IPS DF 4.7 (cell line): ENCODE data around the gene CMYA5.
"Not testable (repeated sequence)": the region's sequence is repeated elsewhere in the genome, so short reads cannot be mapped to it uniquely, and the experiment has no call there.

Experiments used
- DNase-seq: peaks from one replicate; pipeline ENCODE4 v3.0.0-alpha.2; 2013; ENCODE audit warnings: low spot score; ENCODE audit errors: extremely low read depth

Gene CMYA5

DNA sequence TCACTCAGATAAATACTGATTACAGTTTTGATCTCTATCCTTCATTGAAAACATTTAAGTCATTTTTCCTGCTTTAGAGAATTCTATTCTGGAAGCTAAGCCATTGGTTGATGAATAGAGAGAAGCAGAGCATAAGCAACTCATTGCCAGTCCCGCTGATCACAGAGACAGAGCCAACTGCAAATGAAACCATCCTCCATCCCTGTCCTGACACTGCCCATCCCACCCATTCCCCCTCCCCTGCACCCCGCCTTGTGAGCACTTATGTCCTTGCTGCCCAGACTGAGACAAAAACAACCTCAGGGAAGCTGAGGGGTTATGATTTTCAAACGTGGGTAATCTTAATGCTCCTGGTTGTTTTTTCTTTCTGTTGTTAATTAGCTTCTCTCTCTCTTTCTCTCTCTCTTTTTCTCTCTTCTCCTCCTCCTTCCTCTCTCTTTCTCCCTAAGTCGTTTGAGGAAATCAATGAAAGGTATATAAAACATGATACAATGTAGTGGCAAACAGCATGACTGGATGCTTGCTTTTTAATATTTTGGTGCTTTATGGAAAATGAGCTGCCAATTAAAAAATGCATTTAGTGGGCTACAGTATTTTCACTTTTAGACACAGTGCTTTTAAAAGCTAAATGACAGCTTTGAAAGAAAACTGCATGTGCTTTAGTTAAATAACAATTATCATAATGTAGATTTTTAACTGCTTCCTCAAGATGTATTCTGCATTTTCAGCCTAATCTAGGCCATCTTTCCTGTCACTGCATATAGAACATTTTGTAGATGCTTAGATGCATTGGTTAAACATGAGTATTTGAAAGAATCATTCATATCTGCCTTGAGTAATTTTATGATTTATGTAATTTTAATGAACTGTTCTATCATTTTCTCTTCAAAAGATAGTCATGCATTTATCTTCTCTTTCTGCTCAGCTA, 57.3 kb downstream of the CMYA5 start:
- no peak for DNase-seq

- no peak for DNase-seq
These were observed 61.2 kb downstream of the CMYA5 start for GRCh38 chr5:79750611-79751510.

- no peak for DNase-seq
These were observed 63.5 kb downstream of the CMYA5 start for GRCh38 chr5:79753092-79753491.

DNA sequence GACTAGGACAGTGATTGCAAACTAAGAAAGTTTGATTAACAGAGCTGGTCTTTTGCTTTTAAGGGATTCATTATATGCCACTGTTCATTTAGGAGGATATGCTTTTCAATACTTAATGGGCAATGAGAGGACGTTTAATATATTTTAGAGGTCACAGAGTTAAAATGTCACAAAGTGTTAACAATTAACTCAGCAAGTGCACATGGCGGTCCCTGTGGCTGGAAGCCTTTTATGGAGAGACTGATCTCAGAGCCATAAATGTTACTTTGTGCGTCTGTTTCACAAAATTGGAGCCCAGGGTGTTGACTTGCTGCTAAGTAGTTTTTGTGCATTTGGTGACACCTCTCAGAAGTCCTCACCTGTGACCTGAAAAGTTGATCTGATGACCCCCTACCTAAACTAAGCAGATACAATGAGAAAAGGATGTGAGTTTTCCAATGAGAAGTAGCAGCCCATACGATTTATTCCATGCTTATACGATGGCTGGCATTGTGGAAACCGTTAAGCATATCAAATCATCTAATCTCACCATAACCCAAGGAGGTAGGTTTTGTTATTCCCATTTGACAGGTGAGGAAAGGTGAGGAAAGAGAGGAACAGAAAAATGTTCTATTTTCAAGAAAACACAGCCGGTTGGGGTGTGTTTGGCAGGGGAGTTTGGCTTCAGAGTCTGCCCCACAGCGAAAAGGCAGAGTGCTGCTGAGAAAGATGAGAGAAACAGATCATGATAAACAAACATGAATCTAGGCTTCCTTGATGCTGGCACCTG, 64.4 kb downstream of the CMYA5 start:
- no peak for DNase-seq

- DNase-seq, result no peak
These were observed 65.4 kb downstream of the CMYA5 start for GRCh38 chr5:79754865-79755555.

GRCh38 chr5:79756076-79756475, 66.4 kb downstream of the CMYA5 start:
- no peak for DNase-seq

DNA sequence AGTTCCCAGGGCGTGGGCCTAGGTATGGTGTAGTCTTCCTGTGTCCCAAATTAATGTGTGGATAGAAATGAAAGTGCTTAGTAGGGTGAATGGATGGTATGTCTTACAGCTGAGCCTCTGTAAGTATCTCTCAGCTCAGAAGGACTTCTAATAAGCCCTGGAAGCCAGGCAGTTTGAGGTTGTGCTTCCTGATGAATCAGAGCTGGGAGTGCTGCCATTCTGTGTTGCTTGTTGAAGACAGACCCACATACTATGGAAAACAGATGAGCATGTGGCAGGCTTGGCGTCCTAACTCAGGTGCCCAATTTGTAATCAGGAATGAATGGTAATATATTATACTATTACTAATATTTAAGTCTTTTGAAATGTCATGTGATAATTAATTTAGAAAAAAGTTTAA, 69.8 kb downstream of the CMYA5 start:
- no peak for DNase-seq

DNA sequence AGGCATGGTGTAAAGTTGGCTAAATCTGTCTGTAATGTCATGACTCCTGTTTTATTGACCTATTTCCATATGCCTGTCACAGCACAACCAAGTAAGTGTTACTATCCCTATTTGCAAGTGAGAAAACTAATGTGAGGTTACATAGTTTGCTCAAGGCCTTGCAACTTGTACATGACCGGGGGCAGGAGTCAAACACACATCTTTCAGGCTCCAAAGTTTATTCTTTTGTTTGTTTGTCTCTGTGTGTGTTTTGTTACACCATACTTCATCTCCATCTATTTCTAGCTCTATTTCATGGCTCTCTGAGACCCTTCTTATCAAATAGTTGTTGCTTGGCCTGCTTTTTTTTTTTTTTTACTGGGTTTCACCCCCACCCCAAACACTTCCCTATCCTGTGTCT, 70.2 kb downstream of the CMYA5 start:
- DNase-seq, result no peak

DNA sequence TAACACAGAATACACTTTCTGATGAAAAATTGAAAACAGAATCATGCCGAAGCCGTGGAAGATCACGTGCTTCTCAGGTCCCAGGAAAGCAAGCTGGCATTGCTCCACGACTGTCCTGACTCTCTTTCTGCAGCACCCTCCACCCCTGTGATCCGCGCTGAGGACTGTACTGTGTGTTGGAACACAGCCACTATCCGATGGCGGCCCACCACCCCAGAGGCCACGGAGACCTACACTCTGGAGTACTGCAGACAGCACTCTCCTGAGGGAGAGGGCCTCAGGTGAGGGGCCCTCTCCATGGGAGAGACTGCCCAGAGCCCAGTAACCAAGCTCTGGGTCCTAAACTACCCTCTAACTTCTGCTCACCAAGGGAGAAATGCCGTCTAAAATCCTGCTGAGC, 73.3 kb downstream of the CMYA5 start:
- DNase-seq, result no peak

GRCh38 chr5:79764147-79764546, 74.5 kb downstream of the CMYA5 start:
- not testable (repeated sequence) for DNase-seq

DNA sequence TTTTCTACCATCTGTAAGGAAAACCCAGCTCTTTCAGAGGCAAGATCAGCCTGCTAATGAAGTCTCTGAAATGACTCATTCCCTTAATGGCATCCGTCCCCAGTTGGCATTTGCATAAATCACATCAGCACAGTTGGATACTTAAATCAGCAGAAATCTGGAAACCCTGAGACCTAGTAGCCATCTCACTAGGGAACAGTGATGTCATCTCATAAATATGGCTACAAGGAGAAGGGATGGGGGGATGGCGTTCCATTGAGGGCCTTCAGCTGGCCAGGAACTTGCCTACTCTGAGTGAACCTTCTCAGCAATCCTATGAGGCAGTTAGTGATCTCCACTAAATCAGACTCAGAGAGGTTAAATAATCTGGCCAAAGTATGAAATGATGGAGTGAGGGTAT, 81.8 kb downstream of the CMYA5 start:
- peak; percentile 14 for DNase-seq

GRCh38 chr5:79772651-79773050, 83.0 kb downstream of the CMYA5 start:
- no peak for DNase-seq

- DNase-seq, result no peak
These were observed 84.0 kb downstream of the CMYA5 start for GRCh38 chr5:79773612-79774011.

GRCh38 chr5:79774171-79774854, 84.7 kb downstream of the CMYA5 start:
- peak; percentile 66 for DNase-seq

DNA sequence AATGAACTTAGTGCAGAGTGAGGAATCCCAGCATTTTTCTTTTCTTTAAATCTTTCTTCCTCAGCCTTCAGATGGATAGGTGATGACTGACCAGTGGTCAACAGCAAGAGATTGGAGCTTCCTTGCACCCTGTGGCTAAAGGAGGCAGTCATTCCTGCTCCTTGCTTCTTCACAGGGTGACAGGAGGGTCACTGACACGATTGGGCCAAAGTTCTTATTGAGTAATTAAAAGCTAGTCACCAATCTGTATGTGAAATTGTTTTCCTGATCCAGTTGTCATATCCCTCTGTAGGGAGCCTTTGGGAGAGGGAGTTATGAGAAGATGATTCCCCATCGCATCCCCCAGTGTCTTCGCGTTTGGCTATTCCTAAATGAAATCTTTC, 85.2 kb downstream of the CMYA5 start:
- DNase-seq, result no peak

DNA sequence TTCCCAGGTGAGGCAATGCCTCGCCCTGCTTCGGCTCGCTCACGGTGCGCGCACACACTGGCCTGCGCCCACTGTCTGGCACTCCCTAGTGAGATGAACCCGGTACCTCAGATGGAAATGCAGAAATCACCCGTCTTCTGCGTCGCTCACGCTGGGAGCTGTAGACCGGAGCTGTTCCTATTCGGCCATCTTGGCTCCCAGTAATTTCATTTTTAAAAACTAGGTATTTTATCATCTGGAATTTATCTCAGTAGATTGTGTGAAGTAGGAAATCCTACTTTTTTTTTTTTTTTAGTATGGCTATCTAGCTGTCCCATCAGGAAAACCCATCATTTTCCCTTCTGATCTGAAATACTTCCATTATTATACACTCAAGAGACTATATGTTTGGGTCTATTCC, 95.1 kb downstream of the CMYA5 start:
- DNase-seq, result not testable (repeated sequence)

DNA sequence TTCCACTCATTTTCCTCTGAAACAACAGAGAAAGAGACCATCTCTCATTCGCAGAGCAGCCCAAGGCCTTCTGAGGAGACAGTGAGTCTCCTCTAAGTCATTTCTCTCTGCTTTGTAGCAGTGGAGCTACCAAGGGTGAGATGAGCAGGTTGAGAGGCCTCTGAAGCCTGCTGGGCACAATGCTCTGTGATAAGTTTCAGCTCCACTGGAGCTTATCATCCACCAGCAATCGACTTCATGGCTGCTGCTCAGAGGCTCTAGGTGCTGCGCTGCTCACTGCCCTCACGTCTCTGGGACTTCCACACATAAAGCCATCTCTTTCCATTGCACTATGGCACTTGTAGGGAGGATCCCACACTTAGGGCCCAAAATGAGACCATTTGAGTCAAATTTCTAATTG, 96.3 kb downstream of the CMYA5 start:
- DNase-seq, result no peak

- DNase-seq, result no peak
These were observed 97.8 kb downstream of the CMYA5 start for GRCh38 chr5:79787448-79787847.

DNA sequence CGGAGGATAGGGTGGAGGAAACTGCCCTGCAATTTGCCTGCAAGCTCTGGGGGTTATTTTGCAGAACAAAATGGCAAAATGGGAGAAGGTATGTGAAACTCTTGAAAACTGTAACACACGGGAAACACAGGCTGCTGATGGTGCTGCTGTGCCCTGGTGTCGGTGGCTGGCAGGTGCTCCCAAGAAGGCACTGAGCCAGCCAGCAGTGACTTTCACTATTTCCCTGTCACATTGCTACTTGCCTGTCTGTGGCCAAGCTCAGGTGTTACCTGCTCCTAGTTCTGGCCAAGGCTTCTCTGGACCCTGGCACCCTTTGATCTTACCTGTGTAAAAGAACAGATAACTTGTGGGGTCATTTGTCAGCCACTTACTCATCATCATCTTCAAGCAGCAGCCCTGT, 102.2 kb downstream of the CMYA5 start:
- no peak for DNase-seq

GRCh38 chr5:79792463-79792862, 102.8 kb downstream of the CMYA5 start:
- DNase-seq, result no peak
